Iris pigment epithelial cell (primary cell): Measurements from ENCODE around the gene LAD1.

ENCODE experiments used
- DNase-seq: peaks from one replicate; pipeline ENCODE4 v3.0.0-alpha.2; 2011; ENCODE audit warnings: low read depth

Gene LAD1

DNA sequence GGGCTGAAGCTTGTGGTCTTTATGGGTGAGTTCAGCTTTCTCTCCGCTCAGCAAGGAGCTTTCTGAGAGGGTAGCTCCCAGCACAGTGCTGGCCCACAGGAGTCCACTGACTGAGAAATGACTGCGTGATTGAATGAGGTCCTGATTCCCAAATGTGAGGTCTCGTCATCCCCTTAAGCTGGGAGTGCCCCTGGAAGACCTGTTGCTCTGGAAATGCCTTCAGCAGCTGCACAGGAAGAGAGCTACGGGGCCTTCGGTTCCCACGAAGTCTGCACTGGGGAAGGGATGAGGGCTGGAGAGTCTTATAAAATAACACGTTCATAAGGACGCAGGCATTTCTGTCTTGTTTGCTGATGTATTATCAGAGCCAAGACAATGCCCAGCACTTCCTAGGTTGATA is 35.7 kb downstream of the LAD1 start:
- no peak for DNase-seq

DNA sequence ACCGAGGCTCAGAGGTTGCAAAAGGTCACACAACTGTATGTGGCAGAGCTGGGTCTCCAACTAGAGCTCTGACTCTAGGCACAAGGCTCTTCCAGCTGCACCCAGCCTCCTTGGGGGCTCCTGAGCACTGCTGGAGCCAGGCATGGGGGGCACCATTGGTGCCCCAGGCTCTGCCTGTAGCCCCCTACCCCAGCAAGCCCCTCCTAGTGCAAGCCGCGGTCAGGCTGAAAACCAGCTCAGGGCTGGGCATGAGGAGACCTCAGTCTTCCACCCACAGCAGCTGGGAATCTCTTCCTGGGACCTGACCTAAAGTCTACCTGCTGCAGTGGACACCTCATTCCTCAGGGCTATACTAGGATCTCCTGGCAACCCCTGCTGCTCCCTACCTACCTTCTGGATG is 36.2 kb downstream of the LAD1 start:
- DNase-seq: no peak

- peak; percentile 29 for DNase-seq
These were observed 37.2 kb downstream of the LAD1 start for GRCh38 chr1:201361652-201362504.

DNA sequence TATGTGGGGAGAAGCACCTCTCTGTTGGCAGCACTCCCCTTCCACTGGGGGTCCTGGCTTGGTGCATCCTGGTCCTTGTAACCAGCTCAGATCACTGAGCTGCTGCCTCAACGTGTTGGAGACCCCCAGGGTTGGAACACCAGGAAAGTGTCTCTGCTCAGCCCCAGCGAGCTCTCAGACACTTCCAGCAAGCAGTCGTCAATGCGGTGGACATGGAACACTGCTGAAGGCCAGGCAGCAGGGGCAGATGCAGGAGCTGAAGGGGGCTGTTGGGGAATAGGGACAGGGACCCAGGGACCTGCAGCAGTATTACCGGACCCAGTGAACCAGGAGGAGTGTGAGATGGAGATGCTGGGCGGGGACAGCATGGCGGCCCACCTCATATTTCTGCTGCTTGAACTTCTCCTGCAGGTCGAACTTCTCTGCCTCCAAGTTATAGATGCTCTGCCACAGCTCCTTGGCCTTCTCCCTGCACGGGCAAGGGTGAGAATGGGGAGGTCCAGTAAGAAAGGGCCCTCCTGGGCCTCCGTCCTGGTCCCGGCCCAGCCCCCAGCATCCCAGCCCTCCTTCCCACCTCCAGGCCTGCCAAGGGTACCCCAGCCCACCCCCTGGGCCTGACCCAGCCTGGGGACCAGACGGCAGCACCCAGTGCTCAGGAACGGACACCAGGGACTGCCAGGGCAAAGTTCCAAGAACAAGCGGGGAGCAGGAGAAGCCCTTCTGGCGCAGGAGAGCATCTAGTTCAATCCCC is 38.0 kb downstream of the LAD1 start:
- DNase-seq: no peak

- no peak for DNase-seq
These were observed 38.6 kb downstream of the LAD1 start for GRCh38 chr1:201360486-201360885.

DNA sequence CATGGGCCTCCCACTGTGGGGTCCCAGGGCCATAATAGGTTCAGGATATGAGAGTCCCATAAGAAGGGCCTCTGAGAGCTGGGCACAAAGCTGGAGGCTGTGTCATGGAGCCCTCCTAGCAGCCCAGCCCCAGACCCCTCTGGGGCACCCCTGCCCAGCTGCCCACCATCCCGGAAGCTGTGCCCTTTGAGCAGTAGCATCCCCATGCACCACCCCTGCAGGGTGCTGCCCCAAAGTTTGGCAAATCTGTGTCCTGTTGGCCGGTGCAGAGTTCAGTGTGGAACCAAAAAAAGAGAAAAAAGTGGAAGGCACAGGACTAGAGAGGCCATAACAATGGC is 39.3 kb downstream of the LAD1 start:
- DNase-seq: no peak

- no peak for DNase-seq
These were observed 39.9 kb downstream of the LAD1 start for GRCh38 chr1:201359031-201359872.

GRCh38 chr1:201358596-201358995 is 40.5 kb downstream of the LAD1 start:
- no peak for DNase-seq

GRCh38 chr1:201357636-201358348 is 41.3 kb downstream of the LAD1 start:
- DNase-seq: no peak

DNA sequence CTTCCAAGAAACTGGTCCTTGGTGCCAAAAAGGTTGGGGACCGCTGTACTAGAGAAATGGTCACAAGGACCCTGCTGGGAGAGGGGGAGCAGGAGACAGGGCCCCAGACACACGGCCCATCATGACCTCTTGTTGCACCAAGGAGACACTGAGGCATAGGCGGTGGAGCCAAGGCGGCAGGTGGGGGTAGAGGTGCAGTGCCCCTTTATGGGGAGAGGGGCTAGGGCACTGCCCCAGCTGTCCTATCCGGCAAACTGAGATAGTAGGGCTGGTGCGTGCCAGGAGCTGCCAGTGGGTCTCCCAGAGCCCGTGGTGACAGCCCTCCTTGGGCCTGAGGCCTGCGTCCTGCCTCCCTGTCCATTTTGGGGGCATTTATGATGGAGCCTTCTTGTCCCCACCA is 41.9 kb downstream of the LAD1 start:
- no peak for DNase-seq

DNA sequence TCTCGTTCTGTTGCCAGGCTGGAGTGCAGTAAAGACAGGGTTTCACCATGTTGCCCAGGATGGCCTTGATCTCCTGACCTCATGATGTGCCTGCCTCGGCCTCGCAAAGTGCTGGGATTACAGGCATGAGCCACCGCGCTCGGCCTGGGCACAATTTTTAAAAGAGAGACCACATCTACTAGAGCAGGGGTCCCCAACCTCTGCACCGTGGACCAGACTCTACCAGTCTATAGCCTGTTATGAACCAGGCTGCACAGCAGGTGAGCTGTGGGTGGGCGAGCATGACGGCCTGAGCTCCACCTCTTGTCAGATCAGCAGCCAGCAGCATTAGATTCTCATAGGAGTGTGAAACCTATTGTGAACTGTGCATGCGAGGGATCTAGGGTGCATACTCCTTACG is 42.4 kb downstream of the LAD1 start:
- DNase-seq: no peak

DNA sequence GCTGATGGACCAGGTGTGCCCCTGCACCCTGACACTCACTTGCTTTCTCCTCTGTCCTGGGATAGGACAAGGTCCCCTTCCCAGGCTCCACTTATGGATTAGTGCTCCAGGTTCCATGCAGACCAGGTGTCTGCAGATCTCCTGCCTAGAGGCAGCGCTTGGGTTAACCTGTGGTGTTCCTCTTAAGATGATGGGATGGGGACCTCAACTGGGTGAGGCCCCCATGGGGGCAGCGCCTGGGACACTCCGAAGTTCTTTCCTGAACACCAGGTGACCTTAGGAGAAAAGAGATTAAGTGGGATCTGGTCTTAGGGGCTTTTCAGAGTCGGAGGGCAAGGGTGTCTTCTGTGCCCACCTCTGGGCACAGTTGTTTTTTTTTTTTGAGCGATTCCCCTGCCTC is 42.9 kb downstream of the LAD1 start:
- no peak for DNase-seq

GRCh38 chr1:201355471-201355870 is 43.7 kb downstream of the LAD1 start:
- DNase-seq: no peak

GRCh38 chr1:201354901-201355295 is 44.2 kb downstream of the LAD1 start:
- no peak for DNase-seq

GRCh38 chr1:201354151-201354900 is 44.8 kb downstream of the LAD1 start:
- no peak for DNase-seq

DNA sequence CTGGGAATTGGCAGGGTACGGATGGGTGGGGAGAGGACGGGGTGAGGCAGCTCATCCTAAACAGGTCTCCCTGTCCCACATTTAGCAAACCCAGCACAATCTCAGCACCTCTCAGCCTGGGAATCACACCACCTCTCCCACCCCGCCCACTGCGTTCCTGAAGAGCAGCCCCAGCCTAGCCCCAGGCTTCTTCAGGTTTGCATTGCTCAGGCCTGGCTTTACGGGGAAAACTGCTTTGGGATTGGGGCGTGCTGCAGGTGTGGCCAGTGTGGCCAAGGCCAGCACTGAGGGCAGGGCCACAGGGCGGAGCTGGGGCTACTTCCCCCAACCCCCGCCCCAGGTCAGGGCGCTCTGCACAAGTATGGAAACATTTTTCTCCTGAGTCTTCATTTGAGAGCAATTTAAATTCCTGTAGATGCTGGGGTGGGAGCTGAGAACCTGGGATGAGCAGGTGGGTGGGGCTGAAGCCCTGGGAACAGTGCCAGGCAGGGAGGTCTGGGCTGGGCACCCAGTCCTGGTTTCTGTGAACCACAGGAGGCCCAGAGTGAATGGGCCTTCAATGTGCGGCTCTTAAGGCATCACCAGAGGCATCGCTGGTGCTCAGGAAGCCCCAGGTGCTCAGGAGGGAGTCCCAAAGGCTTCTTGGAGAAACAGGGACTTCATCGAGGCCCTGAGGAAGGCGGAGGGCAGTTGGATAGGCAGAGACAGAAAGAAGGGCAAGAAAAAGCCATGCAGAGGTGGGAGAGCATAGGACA is 45.8 kb downstream of the LAD1 start:
- no peak for DNase-seq

GRCh38 chr1:201351617-201352016 is 47.5 kb downstream of the LAD1 start:
- DNase-seq: no peak

GRCh38 chr1:201350884-201351283 is 48.2 kb downstream of the LAD1 start:
- DNase-seq: no peak

- DNase-seq: no peak
These were observed 48.8 kb downstream of the LAD1 start for GRCh38 chr1:201350361-201350725.

GRCh38 chr1:201349092-201349491 is 50.0 kb downstream of the LAD1 start:
- DNase-seq: no peak

- DNase-seq: peak; percentile 49
These were observed 50.9 kb downstream of the LAD1 start for GRCh38 chr1:201348211-201348566.
